HG03442 (cell line): Measurements from ENCODE around the gene ARRB1.

Experiments used
- ATAC-seq: cut with Tn5 transposase; IDR thresholded peaks from one replicate; pipeline ENCODE4 v1.9.1; 2021; ENCODE audit warnings: mild to moderate bottlenecking, moderate library complexity; ENCODE audit not compliant: unreplicated experiment

ARRB1 gene

GRCh38 chr11:75238595-75239440 lies 112.6 kb downstream of the ARRB1 start:
- no peak for ATAC-seq

- ATAC-seq, result no peak
These were observed 114.4 kb downstream of the ARRB1 start for GRCh38 chr11:75237050-75237449.

GRCh38 chr11:75236062-75236461 lies 115.4 kb downstream of the ARRB1 start:
- ATAC-seq, result no peak

GRCh38 chr11:75233754-75234172 lies 117.7 kb downstream of the ARRB1 start:
- ATAC-seq, result no peak

DNA sequence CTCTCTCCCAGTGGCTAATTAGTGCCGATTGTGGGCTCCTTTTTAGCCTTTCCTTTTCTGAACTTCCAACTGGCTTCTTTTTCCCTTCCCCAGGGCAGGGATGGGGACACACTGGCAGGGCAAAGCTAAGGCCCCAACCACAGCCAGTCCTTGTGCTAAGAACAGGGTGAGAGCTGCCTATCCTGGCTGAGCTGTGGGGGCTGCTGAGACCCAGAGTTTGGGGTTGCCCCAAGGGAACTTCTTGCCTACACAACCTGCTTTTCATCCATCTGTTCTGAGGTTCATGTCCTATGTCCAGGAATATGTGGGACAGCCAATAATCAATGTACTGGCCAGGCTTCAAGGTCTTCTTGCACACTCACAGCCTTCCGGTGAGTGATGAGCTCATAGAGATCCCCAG lies 120.8 kb downstream of the ARRB1 start:
- no peak for ATAC-seq

GRCh38 chr11:75229466-75229865 lies 122.0 kb downstream of the ARRB1 start:
- ATAC-seq, result no peak

- ATAC-seq, result no peak
These were observed 125.7 kb downstream of the ARRB1 start for GRCh38 chr11:75225794-75226193.

DNA sequence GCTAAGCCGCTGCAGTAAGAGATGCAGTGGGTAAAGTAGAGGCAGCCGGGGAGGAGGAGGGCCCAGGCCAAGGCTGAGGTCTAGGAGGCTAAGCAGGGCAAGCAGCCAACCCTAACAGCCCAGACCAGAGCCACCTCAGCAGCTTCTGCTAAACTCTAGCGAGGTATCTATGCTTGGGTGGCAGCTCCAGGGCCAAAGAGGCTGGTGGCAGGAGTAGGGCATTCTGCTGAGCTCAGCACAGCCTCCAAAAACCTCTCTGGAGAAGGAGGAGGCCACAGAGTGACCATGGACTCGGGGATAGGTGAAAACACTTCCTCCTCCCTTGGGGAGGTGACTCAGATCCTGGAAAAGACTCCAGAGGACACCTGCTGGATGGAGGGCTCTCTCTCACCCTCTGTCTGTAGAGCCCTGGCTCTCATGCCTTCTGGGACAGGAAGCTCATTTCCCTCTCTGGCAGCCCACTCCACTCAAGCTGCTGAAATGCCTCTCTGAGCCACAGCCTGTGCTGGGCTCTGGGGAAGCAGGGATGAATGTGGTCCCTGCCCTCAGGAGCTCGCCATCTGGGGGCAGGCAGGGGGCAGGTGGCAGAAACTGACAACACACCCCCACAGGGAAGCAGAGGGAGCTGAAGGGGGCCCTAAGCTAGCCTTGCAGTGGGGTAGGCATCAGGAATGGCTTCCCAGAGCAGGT lies 127.4 kb downstream of the ARRB1 start:
- no peak for ATAC-seq

GRCh38 chr11:75219869-75220268 lies 131.6 kb downstream of the ARRB1 start:
- ATAC-seq, result no peak

- no peak for ATAC-seq
These were observed 136.6 kb downstream of the ARRB1 start for GRCh38 chr11:75214843-75215242.

GRCh38 chr11:75214411-75214821 lies 137.0 kb downstream of the ARRB1 start:
- no peak for ATAC-seq
